ENCODE data around the gene KRT16.

DNA sequence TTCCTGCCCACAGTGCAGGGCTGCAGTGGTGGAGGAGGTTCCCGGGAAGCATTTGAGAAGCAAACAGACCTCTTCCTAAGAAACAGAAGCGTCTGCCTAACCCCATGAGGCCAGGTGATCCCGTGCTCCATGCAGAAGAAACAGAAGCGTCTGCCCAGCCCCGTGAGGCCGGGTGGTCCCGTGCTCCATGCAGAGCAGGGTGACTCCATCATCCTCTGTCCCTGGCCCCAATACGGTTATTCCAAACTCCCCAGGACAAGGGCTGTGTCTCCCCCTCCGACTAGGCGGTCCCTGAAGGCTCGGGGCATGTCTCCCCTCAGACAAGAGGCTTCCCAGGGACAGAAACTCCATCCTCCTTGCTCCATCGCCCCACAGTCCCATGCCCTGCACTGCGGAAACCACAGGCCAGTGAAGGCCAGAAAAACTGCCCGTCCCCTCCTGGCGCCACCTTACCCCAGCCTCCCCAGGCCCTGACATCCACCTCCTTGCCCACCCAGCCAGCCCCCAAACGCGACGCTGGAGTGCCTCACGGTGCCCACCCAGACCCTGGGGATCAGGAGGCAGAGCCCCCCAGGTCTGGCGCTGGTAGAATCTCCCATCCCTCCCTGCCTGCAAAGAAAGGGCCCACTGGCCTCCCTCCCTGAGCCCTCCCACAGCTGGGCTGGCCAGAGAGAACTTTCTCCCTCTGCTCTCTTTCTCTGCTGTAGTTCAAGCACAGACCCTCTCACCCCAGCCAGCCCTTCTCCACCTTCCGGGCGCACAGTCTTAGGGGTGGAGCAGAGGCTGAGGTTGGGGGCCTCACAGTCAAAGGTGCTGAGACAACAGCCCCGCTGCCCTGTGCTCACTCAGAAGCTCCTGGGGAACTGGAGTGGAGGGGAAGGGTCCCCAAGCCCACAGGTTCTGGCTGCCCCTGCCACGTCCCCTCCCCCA is 42.4 kb upstream of the KRT16 start:
- no peak for TF ChIP-seq SP1 (IDR thresholded peaks at IDR 0.05; ENCODE audit: low read depth)
- no peak for TF ChIP-seq CTCF (IDR thresholded peaks at IDR 0.05 in 2 of 3, conservative IDR thresholded peaks at IDR 0.05 in 1 of 3; ENCODE audit: borderline replicate concordance in 1 of 3, insufficient read depth in 1 of 3, low read depth in 2 of 3, low read length in 2 of 3)
- no peak for TF ChIP-seq EZH2 (IDR thresholded peaks at IDR 0.05)
- TF ChIP-seq YY1 (IDR thresholded peaks at IDR 0.05; ENCODE audit: extremely low read depth, insufficient replicate concordance, low read depth, low read length): no peak
- no peak for TF ChIP-seq SIN3A (IDR thresholded peaks at IDR 0.05; ENCODE audit: low read depth)
- no peak for TF ChIP-seq TCF7L2 (IDR thresholded peaks at IDR 0.05; ENCODE audit: borderline replicate concordance, extremely low read depth, insufficient read depth, insufficient read length)
- no peak for TF ChIP-seq MAX (IDR thresholded peaks at IDR 0.05)
- no peak for TF ChIP-seq POLR2A (IDR thresholded peaks at IDR 0.05; ENCODE audit: borderline replicate concordance, extremely low read depth, insufficient read depth, insufficient read length)
